NCI-H82 (cell line): ENCODE results near the gene RANBP3.
"Not testable (repeated sequence)": the region's sequence is repeated elsewhere in the genome, so short reads cannot be mapped to it uniquely, and the experiment has no call there.

Experiments used
- DNase-seq: peaks from one replicate; lab custom pipeline; 2025; lab: John Stamatoyannopoulos, UW

The RANBP3 gene

GRCh38 chr19:5966215-5966614 is 11.7 kb downstream of the RANBP3 start:
- no peak for DNase-seq

- DNase-seq, result no peak
Measured at GRCh38 chr19:5964816-5965565, 12.9 kb downstream of the RANBP3 start.

GRCh38 chr19:5963855-5964254 is 14.1 kb downstream of the RANBP3 start:
- DNase-seq, result no peak

- DNase-seq, result not testable (repeated sequence)
Measured at GRCh38 chr19:5963259-5963658, 14.7 kb downstream of the RANBP3 start.

GRCh38 chr19:5961969-5962945 is 15.7 kb downstream of the RANBP3 start:
- no peak for DNase-seq

- DNase-seq, result not testable (repeated sequence)
Measured at GRCh38 chr19:5961641-5961968, 16.3 kb downstream of the RANBP3 start.

- DNase-seq, result no peak
Measured at GRCh38 chr19:5960005-5961001, 17.6 kb downstream of the RANBP3 start.

GRCh38 chr19:5959260-5960004 is 18.5 kb downstream of the RANBP3 start:
- DNase-seq, result no peak

GRCh38 chr19:5958851-5959122 is 19.2 kb downstream of the RANBP3 start:
- DNase-seq, result no peak

GRCh38 chr19:5958074-5958850 is 19.7 kb downstream of the RANBP3 start:
- DNase-seq, result no peak

GRCh38 chr19:5957170-5957569 is 20.8 kb downstream of the RANBP3 start:
- DNase-seq, result no peak

- no peak for DNase-seq
Measured at GRCh38 chr19:5956728-5957127, 21.2 kb downstream of the RANBP3 start.

GRCh38 chr19:5956323-5956722 is 21.6 kb downstream of the RANBP3 start:
- no peak for DNase-seq

- DNase-seq, result no peak
Measured at GRCh38 chr19:5955636-5955935, 22.4 kb downstream of the RANBP3 start.

- no peak for DNase-seq
Measured at GRCh38 chr19:5954293-5954692, 23.6 kb downstream of the RANBP3 start.

GRCh38 chr19:5953680-5954213 is 24.2 kb downstream of the RANBP3 start:
- no peak for DNase-seq

- DNase-seq, result no peak
Measured at GRCh38 chr19:5953030-5953589, 24.8 kb downstream of the RANBP3 start.

- no peak for DNase-seq
Measured at GRCh38 chr19:5952193-5953029, 25.5 kb downstream of the RANBP3 start.

- DNase-seq, result no peak
Measured at GRCh38 chr19:5951338-5951861, 26.5 kb downstream of the RANBP3 start.
